ENCODE data around the gene CD4.

CD4 gene

DNA sequence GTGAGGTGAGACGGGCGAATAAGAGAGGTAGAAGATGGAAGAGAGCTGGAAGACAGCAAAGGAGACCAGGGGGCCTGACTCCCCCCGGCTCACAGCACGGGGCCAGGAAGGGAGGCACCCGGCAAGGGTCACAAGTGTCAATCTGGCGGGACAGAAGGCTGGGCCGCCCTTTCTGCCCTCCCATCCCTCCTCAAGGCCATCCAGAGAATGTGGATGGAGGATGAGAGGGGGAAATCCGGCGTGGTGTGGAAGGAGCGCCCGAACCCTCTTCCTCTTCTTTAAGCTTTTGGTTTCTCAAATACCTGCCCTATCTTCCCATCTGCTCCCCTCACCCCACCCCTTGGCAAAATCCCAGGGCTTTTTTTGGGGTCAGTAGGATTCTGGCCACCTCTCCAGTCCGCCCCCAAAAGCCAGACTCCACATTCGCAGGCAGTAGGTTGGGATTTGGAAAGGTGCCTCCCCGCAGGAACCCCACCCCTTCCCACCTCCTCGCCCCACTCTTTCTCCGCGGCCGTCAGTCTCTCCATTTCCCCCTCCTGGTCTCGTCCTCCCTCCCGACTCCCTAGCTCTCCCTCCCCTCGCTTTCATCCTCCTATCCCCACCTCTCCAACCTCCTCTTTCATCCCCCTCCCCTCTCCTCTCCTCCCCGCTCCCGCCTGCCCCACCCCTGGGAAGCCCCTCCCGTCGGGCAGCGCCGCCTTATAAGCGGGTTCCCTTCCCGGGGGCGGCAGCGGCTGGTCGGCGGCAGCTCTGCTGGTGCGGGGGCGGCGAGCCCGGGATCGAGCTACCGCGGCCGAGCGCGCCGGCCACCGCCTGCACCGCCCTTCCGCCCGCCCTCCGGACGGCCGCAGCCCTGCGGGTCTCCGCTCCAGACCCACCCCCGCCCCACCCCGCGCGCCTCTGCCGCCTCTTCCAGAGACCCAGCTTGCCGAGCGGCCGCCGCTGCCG, 23.4 kb upstream of the CD4 start, which contains the start of gene PTMS (continued):
- TF ChIP-seq ZNF501 (tag by site-specific recombination; IDR thresholded peaks at IDR 0.05) (peak; percentile 84), GLIS1 (tag by site-specific recombination; IDR thresholded peaks at IDR 0.05) (peak; percentile 80), ZNF404 (tag by site-specific recombination; IDR thresholded peaks at IDR 0.05) (no peak), ZNF311 (tag by site-specific recombination; IDR thresholded peaks at IDR 0.05; ENCODE audit: borderline replicate concordance) (no peak), ZNF670 (tag by site-specific recombination; IDR thresholded peaks at IDR 0.05; ENCODE audit: low read depth) (no peak), ZNF560 (tag by site-specific recombination; IDR thresholded peaks at IDR 0.05; ENCODE audit: borderline replicate concordance) (no peak), REPIN1 (tag by site-specific recombination; IDR thresholded peaks at IDR 0.05; ENCODE audit: low read depth) (no peak), ZNF639 (tag by site-specific recombination; IDR thresholded peaks at IDR 0.05) (0 out of 2 replicates have a peak, but pooled peaks have one; percentile 56), SCRT2 (tag by site-specific recombination; IDR thresholded peaks at IDR 0.05) (no peak), ZNF571 (tag by site-specific recombination; IDR thresholded peaks at IDR 0.05) (no peak), ZNF596 (tag by site-specific recombination; IDR thresholded peaks at IDR 0.05) (peak; percentile 61; the same call in 1 of the 2 replicates), ZNF621 (tag by site-specific recombination; IDR thresholded peaks at IDR 0.05) (no peak), ZNF366 (tag by site-specific recombination; conservative IDR thresholded peaks at IDR 0.05) (peak; percentile 99), ZNF510 (tag by site-specific recombination; IDR thresholded peaks at IDR 0.05; ENCODE audit: insufficient replicate concordance) (no peak), ZNF791 (tag by site-specific recombination; IDR thresholded peaks at IDR 0.05) (no peak), ZNF433 (tag by site-specific recombination; IDR thresholded peaks at IDR 0.05; ENCODE audit: low read depth) (no peak), MEIS1 (CRISPR knock-in tag; IDR thresholded peaks at IDR 0.05; ENCODE audit: borderline replicate concordance) (no peak), ZNF133 (tag by site-specific recombination; IDR thresholded peaks at IDR 0.05) (no peak), ZNF658 (tag by site-specific recombination; IDR thresholded peaks at IDR 0.05) (no peak; the same call in 1 of the 2 replicates), ZNF785 (tag by site-specific recombination; IDR thresholded peaks at IDR 0.05) (no peak; the same call in 1 of the 2 replicates), GFI1B (tag by site-specific recombination; IDR thresholded peaks at IDR 0.05) (no peak; the same call in 1 of the 2 replicates)
- TF ChIP-seq, protein P1, sequence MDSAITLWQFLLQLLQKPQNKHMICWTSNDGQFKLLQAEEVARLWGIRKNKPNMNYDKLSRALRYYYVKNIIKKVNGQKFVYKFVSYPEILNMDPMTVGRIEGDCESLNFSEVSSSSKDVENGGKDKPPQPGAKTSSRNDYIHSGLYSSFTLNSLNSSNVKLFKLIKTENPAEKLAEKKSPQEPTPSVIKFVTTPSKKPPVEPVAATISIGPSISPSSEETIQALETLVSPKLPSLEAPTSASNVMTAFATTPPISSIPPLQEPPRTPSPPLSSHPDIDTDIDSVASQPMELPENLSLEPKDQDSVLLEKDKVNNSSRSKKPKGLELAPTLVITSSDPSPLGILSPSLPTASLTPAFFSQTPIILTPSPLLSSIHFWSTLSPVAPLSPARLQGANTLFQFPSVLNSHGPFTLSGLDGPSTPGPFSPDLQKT (IDR thresholded peaks at IDR 0.05; ENCODE audit: borderline replicate concordance, low read depth, low read length), result no peak
- TF ChIP-seq, protein P2, sequence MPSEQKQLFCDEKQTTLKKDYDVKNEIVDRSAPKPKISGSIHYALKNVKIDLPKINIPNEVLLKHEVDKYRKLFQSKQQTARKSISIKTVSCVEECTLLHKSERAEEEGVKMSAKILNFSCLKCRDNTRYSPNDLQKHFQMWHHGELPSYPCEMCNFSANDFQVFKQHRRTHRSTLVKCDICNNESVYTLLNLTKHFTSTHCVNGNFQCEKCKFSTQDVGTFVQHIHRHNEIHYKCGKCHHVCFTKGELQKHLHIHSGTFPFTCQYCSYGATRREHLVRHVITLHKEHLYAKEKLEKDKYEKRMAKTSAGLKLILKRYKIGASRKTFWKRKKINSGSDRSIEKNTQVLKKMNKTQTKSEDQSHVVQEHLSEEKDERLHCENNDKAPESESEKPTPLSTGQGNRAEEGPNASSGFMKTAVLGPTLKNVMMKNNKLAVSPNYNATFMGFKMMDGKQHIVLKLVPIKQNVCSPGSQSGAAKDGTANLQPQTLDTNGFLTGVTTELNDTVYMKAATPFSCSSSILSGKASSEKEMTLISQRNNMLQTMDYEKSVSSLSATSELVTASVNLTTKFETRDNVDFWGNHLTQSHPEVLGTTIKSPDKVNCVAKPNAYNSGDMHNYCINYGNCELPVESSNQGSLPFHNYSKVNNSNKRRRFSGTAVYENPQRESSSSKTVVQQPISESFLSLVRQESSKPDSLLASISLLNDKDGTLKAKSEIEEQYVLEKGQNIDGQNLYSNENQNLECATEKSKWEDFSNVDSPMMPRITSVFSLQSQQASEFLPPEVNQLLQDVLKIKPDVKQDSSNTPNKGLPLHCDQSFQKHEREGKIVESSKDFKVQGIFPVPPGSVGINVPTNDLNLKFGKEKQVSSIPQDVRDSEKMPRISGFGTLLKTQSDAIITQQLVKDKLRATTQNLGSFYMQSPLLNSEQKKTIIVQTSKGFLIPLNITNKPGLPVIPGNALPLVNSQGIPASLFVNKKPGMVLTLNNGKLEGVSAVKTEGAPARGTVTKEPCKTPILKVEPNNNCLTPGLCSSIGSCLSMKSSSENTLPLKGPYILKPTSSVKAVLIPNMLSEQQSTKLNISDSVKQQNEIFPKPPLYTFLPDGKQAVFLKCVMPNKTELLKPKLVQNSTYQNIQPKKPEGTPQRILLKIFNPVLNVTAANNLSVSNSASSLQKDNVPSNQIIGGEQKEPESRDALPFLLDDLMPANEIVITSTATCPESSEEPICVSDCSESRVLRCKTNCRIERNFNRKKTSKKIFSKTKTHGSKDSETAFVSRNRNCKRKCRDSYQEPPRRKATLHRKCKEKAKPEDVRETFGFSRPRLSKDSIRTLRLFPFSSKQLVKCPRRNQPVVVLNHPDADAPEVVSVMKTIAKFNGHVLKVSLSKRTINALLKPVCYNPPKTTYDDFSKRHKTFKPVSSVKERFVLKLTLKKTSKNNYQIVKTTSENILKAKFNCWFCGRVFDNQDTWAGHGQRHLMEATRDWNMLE (tag by site-specific recombination; conservative IDR thresholded peaks at IDR 0.05; ENCODE audit: low read depth), result no peak
- TF ChIP-seq, protein P3, sequence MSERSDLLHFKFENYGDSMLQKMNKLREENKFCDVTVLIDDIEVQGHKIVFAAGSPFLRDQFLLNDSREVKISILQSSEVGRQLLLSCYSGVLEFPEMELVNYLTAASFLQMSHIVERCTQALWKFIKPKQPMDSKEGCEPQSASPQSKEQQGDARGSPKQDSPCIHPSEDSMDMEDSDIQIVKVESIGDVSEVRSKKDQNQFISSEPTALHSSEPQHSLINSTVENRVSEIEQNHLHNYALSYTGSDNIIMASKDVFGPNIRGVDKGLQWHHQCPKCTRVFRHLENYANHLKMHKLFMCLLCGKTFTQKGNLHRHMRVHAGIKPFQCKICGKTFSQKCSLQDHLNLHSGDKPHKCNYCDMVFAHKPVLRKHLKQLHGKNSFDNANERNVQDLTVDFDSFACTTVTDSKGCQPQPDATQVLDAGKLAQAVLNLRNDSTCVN (tag by site-specific recombination; optimal IDR thresholded peaks at IDR 0.05), result peak; percentile 80
- TF ChIP-seq, protein P4, sequence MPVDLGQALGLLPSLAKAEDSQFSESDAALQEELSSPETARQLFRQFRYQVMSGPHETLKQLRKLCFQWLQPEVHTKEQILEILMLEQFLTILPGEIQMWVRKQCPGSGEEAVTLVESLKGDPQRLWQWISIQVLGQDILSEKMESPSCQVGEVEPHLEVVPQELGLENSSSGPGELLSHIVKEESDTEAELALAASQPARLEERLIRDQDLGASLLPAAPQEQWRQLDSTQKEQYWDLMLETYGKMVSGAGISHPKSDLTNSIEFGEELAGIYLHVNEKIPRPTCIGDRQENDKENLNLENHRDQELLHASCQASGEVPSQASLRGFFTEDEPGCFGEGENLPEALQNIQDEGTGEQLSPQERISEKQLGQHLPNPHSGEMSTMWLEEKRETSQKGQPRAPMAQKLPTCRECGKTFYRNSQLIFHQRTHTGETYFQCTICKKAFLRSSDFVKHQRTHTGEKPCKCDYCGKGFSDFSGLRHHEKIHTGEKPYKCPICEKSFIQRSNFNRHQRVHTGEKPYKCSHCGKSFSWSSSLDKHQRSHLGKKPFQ (tag by site-specific recombination; IDR thresholded peaks at IDR 0.05), result no peak
- TF ChIP-seq, protein P5, sequence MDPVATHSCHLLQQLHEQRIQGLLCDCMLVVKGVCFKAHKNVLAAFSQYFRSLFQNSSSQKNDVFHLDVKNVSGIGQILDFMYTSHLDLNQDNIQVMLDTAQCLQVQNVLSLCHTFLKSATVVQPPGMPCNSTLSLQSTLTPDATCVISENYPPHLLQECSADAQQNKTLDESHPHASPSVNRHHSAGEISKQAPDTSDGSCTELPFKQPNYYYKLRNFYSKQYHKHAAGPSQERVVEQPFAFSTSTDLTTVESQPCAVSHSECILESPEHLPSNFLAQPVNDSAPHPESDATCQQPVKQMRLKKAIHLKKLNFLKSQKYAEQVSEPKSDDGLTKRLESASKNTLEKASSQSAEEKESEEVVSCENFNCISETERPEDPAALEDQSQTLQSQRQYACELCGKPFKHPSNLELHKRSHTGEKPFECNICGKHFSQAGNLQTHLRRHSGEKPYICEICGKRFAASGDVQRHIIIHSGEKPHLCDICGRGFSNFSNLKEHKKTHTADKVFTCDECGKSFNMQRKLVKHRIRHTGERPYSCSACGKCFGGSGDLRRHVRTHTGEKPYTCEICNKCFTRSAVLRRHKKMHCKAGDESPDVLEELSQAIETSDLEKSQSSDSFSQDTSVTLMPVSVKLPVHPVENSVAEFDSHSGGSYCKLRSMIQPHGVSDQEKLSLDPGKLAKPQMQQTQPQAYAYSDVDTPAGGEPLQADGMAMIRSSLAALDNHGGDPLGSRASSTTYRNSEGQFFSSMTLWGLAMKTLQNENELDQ (tag by site-specific recombination; IDR thresholded peaks at IDR 0.05; ENCODE audit: low read depth), result no peak
